GM12872 (cell line): ENCODE data around the gene MSH5.

Source experiments
- CTCF ChIP-seq: IDR thresholded peaks from 3 replicates; pipeline ENCODE4 v1.5.1; 2011; ENCODE audit warnings: low read depth, mild to moderate bottlenecking, low read length, moderate library complexity; ENCODE audit not compliant: insufficient read depth

MSH5 gene

GRCh38 chr6:31799781-31800180 is 60.0 kb downstream of the MSH5 start:
- no peak for TF ChIP-seq CTCF

- TF ChIP-seq CTCF, result no peak
These were observed 66.2 kb downstream of the MSH5 start for GRCh38 chr6:31805939-31806469.

GRCh38 chr6:31806470-31807272 is 66.9 kb downstream of the MSH5 start, which contains the start of gene LSM2:
Gene LSM2 (minus strand): TSS chr6:31806966. CDS start chr6:31806757, 209 bp downstream.
- TF ChIP-seq CTCF, result no peak; the same call in 1 of the 3 replicates

- TF ChIP-seq CTCF, result no peak
These were observed 71.8 kb downstream of the MSH5 start for GRCh38 chr6:31811645-31812044.
